Activated CD8-positive, alpha-beta T cell treated with anti-CD3 and anti-CD28 coated beads, Interleukin-2, amount 10 ng/mL, durations not matched to agents 7 days and 5 days (primary cell): ENCODE data around the gene RNF208. TPM values are rescaled to one million over a fixed set of nuclear protein-coding genes. Genes with fewer than 3 reads are reported as not detected.

Experiments used
- ATAC-seq: fragments of 150-1000 bp; cut with Tn5 transposase; one replicate; pipeline ENCODE4 v1.10.0; 2021; ENCODE audit warnings: moderate library complexity
- CTCF ChIA-PET: fragments of 350-600 bp; sonication (Branson Sonifier 250); formaldehyde crosslinking; loops from one replicate; lab custom pipeline; 2021; ENCODE audit warnings: antibody characterized with exemption; lab: Charles Lee
- POLR2A ChIA-PET: fragments of 350-600 bp; sonication (Branson Sonifier 250); formaldehyde crosslinking; loops from one replicate; lab custom pipeline; 2021; ENCODE audit warnings: antibody characterized with exemption; lab: Charles Lee
- DNase-seq: peaks from one replicate; pipeline ENCODE4 v3.0.0-alpha.2; 2020
- H3K27ac Mint-ChIP-seq: one replicate; pipeline ENCODE4 v1.8.0; 2021; ENCODE audit warnings: mild to moderate bottlenecking, mixed read lengths
- H3K27me3 Mint-ChIP-seq: one replicate; pipeline ENCODE4 v1.8.0; 2021; ENCODE audit warnings: low read depth, mixed read lengths
- H3K36me3 Mint-ChIP-seq: one replicate; pipeline ENCODE4 v1.8.0; 2021; ENCODE audit warnings: low read depth, mixed read lengths
- H3K4me1 Mint-ChIP-seq: one replicate; pipeline ENCODE4 v1.8.0; 2021; ENCODE audit warnings: low read depth, mixed read lengths
- H3K4me3 Mint-ChIP-seq: one replicate; pipeline ENCODE4 v1.8.0; 2021; ENCODE audit warnings: mild to moderate bottlenecking, mixed read lengths
- H3K9me3 Mint-ChIP-seq: one replicate; pipeline ENCODE4 v1.8.0; 2022; ENCODE audit warnings: mixed read lengths; ENCODE audit not compliant: insufficient read depth
- total RNA-seq, 2 experiments: library from RNA; stranded (reverse); gene quantifications; one replicate each; pipeline ENCODE4 v1.2.3, GENCODE V29; 2021

The RNF208 gene
- 1 to 10 TPM; 3.6 to 4.5 TPM for total RNA-seq

GRCh38 chr9:137222190-137223077 is at the start of gene RNF208:
TSS of gene RNF208 (minus strand) at chr9:137222240. CDS start at chr9:137221212, 1,028 bp downstream.
- ChIA-PET POLR2A (interaction anchor here (0.6 to 3.7 kb wide), 12 partner anchors 14 to 135 kb away, joined by 3 to 28 read pairs (median 6); partner anchors contain the start of genes ANAPC2, MAN1B1, NDOR1 and NELFB), CTCF (interaction anchor here (0.9 to 6.7 kb wide), 9 partner anchors 14 to 176 kb away, joined by 3 to 73 read pairs (median 4); partner anchors contain the start of genes ANAPC2, SSNA1, TOR4A and TPRN)
- H3K27ac Mint-ChIP-seq: peak within 1 kb of the TSS; percentile 87
- no peaks in the 10 kb centered on the region for H3K36me3 Mint-ChIP-seq
- no peak for DNase-seq
- H3K27me3 Mint-ChIP-seq: no peaks in the 10 kb centered on the region
- no peaks in the 10 kb centered on the region for H3K9me3 Mint-ChIP-seq
- peak within 1 kb of the TSS; percentile 80 for H3K4me3 Mint-ChIP-seq
- ATAC-seq: no peak
- peaks cover 16% of the 10 kb centered on the region for H3K4me1 Mint-ChIP-seq

- ChIA-PET CTCF (no interaction called here), POLR2A (no interaction called here)
- no peak overlapping the region for H3K4me3 Mint-ChIP-seq
- H3K27ac Mint-ChIP-seq: peak overlapping the region; percentile 62
- peaks cover 26% of the 10 kb centered on the region for H3K4me1 Mint-ChIP-seq
- H3K36me3 Mint-ChIP-seq: peaks cover 47% of the 10 kb centered on the region
- no peaks in the 10 kb centered on the region for H3K27me3 Mint-ChIP-seq
- no peaks in the 10 kb centered on the region for H3K9me3 Mint-ChIP-seq
- ATAC-seq (no peak), DNase-seq (no peak)
These were observed 49.6 kb upstream of the RNF208 start for GRCh38 chr9:137271696-137272076.

- peak; percentile 55 for ATAC-seq
- CTCF ChIA-PET: no interaction called here
These were observed 49.1 kb upstream of the RNF208 start for GRCh38 chr9:137270929-137271695.

GRCh38 chr9:137269231-137269772 is 47.3 kb upstream of the RNF208 start:
- DNase-seq (no peak), ATAC-seq (no peak)
- ChIA-PET POLR2A (no interaction called here), CTCF (no interaction called here)
- H3K9me3 Mint-ChIP-seq: no peaks in the 10 kb centered on the region
- no peak overlapping the region for H3K27ac Mint-ChIP-seq
- no peaks in the 10 kb centered on the region for H3K27me3 Mint-ChIP-seq
- peaks cover 19% of the 10 kb centered on the region for H3K4me1 Mint-ChIP-seq
- H3K36me3 Mint-ChIP-seq: peaks cover 46% of the 10 kb centered on the region
- no peak overlapping the region for H3K4me3 Mint-ChIP-seq

More at GRCh38 chr9:137270929-137271695, 49.1 kb upstream of the RNF208 start:
- Mint-ChIP-seq H3K27me3 (no peaks in the 10 kb centered on the region), H3K4me1 (peaks cover 24% of the 10 kb centered on the region), H3K27ac (peak overlapping the region; percentile 62), H3K4me3 (no peak overlapping the region), H3K36me3 (peaks cover 47% of the 10 kb centered on the region), H3K9me3 (no peaks in the 10 kb centered on the region)
- peak; percentile 60 for DNase-seq
- POLR2A ChIA-PET: no interaction called here

- H3K4me1 Mint-ChIP-seq: peaks cover 19% of the 10 kb centered on the region
- no peak for DNase-seq
These were observed 46.6 kb upstream of the RNF208 start for GRCh38 chr9:137268538-137269201.

GRCh38 chr9:137267933-137268355 is 45.9 kb upstream of the RNF208 start:
- CTCF ChIA-PET: interaction anchor here (1.6 kb wide), 1 partner anchor 34 kb away, joined by 3 read pairs; the partner anchor contains the start of gene NRARP
- no peak for ATAC-seq
- Mint-ChIP-seq H3K27ac (no peak overlapping the region), H3K4me3 (no peak overlapping the region), H3K4me1 (peaks cover 19% of the 10 kb centered on the region), H3K9me3 (no peaks in the 10 kb centered on the region), H3K36me3 (peaks cover 39% of the 10 kb centered on the region), H3K27me3 (no peaks in the 10 kb centered on the region)
- POLR2A ChIA-PET: interaction anchor here (0.7 kb wide), 1 partner anchor 27 kb away, joined by 3 read pairs; the partner anchor contains the start of gene TUBB4B
- DNase-seq: no peak

More at GRCh38 chr9:137268538-137269201, 46.6 kb upstream of the RNF208 start:
- POLR2A ChIA-PET: no interaction called here
- Mint-ChIP-seq H3K4me3 (no peak overlapping the region), H3K27ac (no peak overlapping the region), H3K36me3 (peaks cover 44% of the 10 kb centered on the region), H3K9me3 (no peaks in the 10 kb centered on the region), H3K27me3 (no peaks in the 10 kb centered on the region)
- ATAC-seq: no peak
- CTCF ChIA-PET: no interaction called here

GRCh38 chr9:137266585-137267453 is 44.8 kb upstream of the RNF208 start:
- Mint-ChIP-seq H3K27me3 (no peaks in the 10 kb centered on the region), H3K36me3 (peaks cover 39% of the 10 kb centered on the region), H3K4me3 (no peak overlapping the region), H3K9me3 (no peaks in the 10 kb centered on the region), H3K27ac (no peak overlapping the region), H3K4me1 (peaks cover 17% of the 10 kb centered on the region)
- ATAC-seq: no peak
- DNase-seq: no peak
- ChIA-PET POLR2A (interaction anchor here (0.7 kb wide), 1 partner anchor 26 kb away, joined by 3 read pairs; the partner anchor contains the start of gene TUBB4B), CTCF (interaction anchor here (1.6 kb wide), 1 partner anchor 35 kb away, joined by 3 read pairs; the partner anchor contains the start of gene NRARP)

GRCh38 chr9:137266162-137266527 is 44.1 kb upstream of the RNF208 start:
- no peaks in the 10 kb centered on the region for H3K27me3 Mint-ChIP-seq
- ChIA-PET CTCF (interaction anchor here (1.6 kb wide), 1 partner anchor 36 kb away, joined by 3 read pairs; the partner anchor contains the start of gene NRARP), POLR2A (interaction anchor here (0.6 kb wide), 1 partner anchor 27 kb away, joined by 3 read pairs; no protein-coding TSS in a partner anchor)
- ATAC-seq: no peak
- peaks cover 10% of the 10 kb centered on the region for H3K4me1 Mint-ChIP-seq
- DNase-seq: no peak
- H3K9me3 Mint-ChIP-seq: no peaks in the 10 kb centered on the region
- no peak overlapping the region for H3K27ac Mint-ChIP-seq
- peaks cover 40% of the 10 kb centered on the region for H3K36me3 Mint-ChIP-seq
- no peak overlapping the region for H3K4me3 Mint-ChIP-seq

GRCh38 chr9:137265496-137266161 is 43.6 kb upstream of the RNF208 start:
- DNase-seq (no peak), ATAC-seq (no peak)
- Mint-ChIP-seq H3K27me3 (no peaks in the 10 kb centered on the region), H3K9me3 (no peaks in the 10 kb centered on the region), H3K4me3 (no peak overlapping the region), H3K27ac (no peak overlapping the region), H3K36me3 (peaks cover 37% of the 10 kb centered on the region), H3K4me1 (peaks cover 7% of the 10 kb centered on the region)
- POLR2A ChIA-PET: interaction anchor here (0.6 to 0.7 kb wide), 2 partner anchors 27 to 318 kb away, joined by 3 read pairs; no protein-coding TSS in a partner anchor
- CTCF ChIA-PET: no interaction called here

- no peak overlapping the region for H3K4me3 Mint-ChIP-seq
- peaks cover 31% of the 10 kb centered on the region for H3K36me3 Mint-ChIP-seq
- ATAC-seq: no peak
- no peak for DNase-seq
- H3K9me3 Mint-ChIP-seq: no peaks in the 10 kb centered on the region
- H3K27me3 Mint-ChIP-seq: no peaks in the 10 kb centered on the region
- ChIA-PET CTCF (no interaction called here), POLR2A (no interaction called here)
- H3K27ac Mint-ChIP-seq: no peak overlapping the region
- H3K4me1 Mint-ChIP-seq: peaks cover 3% of the 10 kb centered on the region
These were observed 42.0 kb upstream of the RNF208 start for GRCh38 chr9:137264067-137264466.
